H1 (cell line): ENCODE results near the gene PTN. TPM values are rescaled to one million over a fixed set of nuclear protein-coding genes. Genes with fewer than 3 reads are reported as not detected.

Source experiments
- EP300 ChIP-seq, 2 experiments: IDR thresholded peaks; 1 replicate in 1 of 2; 2 replicates in 1 of 2; pipeline ENCODE4 v1.6.1; 2011 to 2012; ENCODE audit warnings: low read depth in 2 of 2, low read length in 2 of 2, mild to moderate bottlenecking in 2 of 2, borderline replicate concordance in 1 of 2, inconsistent platforms in 1 of 2, moderate library complexity in 1 of 2
- EZH2 ChIP-seq: fragments of 200-600 bp; sonication (generic); IDR thresholded peaks from 2 replicates; pipeline ENCODE4 v1.7.1; 2012; ENCODE audit warnings: low read depth, mild to moderate bottlenecking, moderate library complexity, low read length, inconsistent platforms; ENCODE audit not compliant: severe bottlenecking
- FOSL1 ChIP-seq: IDR thresholded peaks from 2 replicates; pipeline ENCODE4 v1.6.1; 2011; ENCODE audit warnings: mild to moderate bottlenecking, low read depth, low read length, moderate library complexity; ENCODE audit not compliant: insufficient read depth
- HDAC6 ChIP-seq: IDR thresholded peaks from one replicate; pipeline ENCODE4 v1.7.1; 2012; ENCODE audit warnings: low read depth, mild to moderate bottlenecking, inconsistent platforms, low read length, moderate library complexity
- MAFK ChIP-seq: IDR thresholded peaks from 2 replicates; pipeline ENCODE4 v1.6.1; 2012; ENCODE audit warnings: low read depth, mild to moderate bottlenecking, improper control_type of control experiment, low read length
- POU5F1 ChIP-seq: IDR thresholded peaks from 2 replicates; pipeline ENCODE4 v1.6.1; 2011; ENCODE audit warnings: low read depth, mild to moderate bottlenecking, low read length, moderate library complexity
- RAD21 ChIP-seq, 2 experiments: IDR thresholded peaks in 1 of 2; conservative IDR thresholded peaks in 1 of 2; 2 replicates each; pipeline ENCODE4 v1.6.1; 2011; ENCODE audit warnings: low read depth in 2 of 2, low read length in 2 of 2, improper control_type of control experiment in 1 of 2, inconsistent platforms in 1 of 2, mild to moderate bottlenecking in 1 of 2, moderate library complexity in 1 of 2
- RXRA ChIP-seq: IDR thresholded peaks from 2 replicates; pipeline ENCODE4 v1.6.1; 2011; ENCODE audit warnings: low read depth, mild to moderate bottlenecking, low read length, moderate library complexity; ENCODE audit not compliant: insufficient read depth
- ZNF274 ChIP-seq: IDR thresholded peaks from 2 replicates; pipeline ENCODE4 v1.7.0; 2012; ENCODE audit warnings: low read length, borderline replicate concordance; ENCODE audit errors: extremely low read depth
- polyA plus RNA-seq, 7 experiments: library from polyadenylated mRNA; depleted of rRNA in 3 of 7; stranded (reverse) in 5 of 7; unstranded in 2 of 7; fragments of >200 nt in 5 of 7; fragments of 200-250 nt in 2 of 7; gene quantifications; 1 replicate in 5 of 7; 2 replicates in 1 of 7; 4 replicates in 1 of 7; pipeline versions ENCODE4 v1.2.1 to v1.2.3, GENCODE V29; 2011 to 2013; ENCODE audit warnings: missing spikeins in 2 of 7, mixed read lengths in 2 of 7
- total RNA-seq: library from RNA; stranded (reverse); fragmentation: NEBNext Ultra II Directional; extraction: Animal tissue kit (Norgen Biotek cat#: 25700); gene quantifications from 2 replicates; pipeline ENCODE4 v1.2.1, GENCODE V29; 2021
- TF ChIP-seq, protein P1 (sequence below): fragments of 300-600 bp; sonication (generic); IDR thresholded peaks from 2 replicates; pipeline ENCODE4 v1.7.1; 2012; ENCODE audit warnings: low read length, moderate library complexity, mild to moderate bottlenecking, inconsistent platforms; ENCODE audit not compliant: insufficient replicate concordance
- TF ChIP-seq, protein P2 (sequence below): IDR thresholded peaks from 2 replicates; pipeline ENCODE4 v1.6.1; 2012; ENCODE audit warnings: inconsistent platforms

Gene PTN
- total and polyA plus RNA-seq, 2 of the 8 experiments (the other 6 are each of a cell fraction or from before 2014, with no cell fraction given): 23.1 to 27.8 TPM

DNA sequence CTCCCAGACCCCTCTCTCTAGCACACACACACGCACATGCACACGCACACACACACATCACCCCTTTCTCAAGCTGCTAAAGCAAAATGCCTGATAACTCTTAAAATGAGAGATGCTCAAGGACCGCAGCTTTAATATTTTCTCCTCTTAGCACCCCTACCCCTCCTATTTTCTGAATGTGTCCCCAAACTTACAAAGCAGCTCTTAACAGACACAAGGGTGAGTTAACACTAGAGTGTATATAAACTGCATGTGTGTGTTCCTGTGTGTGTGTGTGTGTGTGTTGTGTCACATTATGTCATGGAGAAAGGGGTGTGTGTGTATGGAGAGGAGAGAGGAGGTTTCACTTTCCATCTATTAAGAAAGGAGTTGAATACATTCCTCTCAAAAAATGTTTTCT, 1.3 kb downstream of the PTN start (continued):
- TF ChIP-seq, protein P1, sequence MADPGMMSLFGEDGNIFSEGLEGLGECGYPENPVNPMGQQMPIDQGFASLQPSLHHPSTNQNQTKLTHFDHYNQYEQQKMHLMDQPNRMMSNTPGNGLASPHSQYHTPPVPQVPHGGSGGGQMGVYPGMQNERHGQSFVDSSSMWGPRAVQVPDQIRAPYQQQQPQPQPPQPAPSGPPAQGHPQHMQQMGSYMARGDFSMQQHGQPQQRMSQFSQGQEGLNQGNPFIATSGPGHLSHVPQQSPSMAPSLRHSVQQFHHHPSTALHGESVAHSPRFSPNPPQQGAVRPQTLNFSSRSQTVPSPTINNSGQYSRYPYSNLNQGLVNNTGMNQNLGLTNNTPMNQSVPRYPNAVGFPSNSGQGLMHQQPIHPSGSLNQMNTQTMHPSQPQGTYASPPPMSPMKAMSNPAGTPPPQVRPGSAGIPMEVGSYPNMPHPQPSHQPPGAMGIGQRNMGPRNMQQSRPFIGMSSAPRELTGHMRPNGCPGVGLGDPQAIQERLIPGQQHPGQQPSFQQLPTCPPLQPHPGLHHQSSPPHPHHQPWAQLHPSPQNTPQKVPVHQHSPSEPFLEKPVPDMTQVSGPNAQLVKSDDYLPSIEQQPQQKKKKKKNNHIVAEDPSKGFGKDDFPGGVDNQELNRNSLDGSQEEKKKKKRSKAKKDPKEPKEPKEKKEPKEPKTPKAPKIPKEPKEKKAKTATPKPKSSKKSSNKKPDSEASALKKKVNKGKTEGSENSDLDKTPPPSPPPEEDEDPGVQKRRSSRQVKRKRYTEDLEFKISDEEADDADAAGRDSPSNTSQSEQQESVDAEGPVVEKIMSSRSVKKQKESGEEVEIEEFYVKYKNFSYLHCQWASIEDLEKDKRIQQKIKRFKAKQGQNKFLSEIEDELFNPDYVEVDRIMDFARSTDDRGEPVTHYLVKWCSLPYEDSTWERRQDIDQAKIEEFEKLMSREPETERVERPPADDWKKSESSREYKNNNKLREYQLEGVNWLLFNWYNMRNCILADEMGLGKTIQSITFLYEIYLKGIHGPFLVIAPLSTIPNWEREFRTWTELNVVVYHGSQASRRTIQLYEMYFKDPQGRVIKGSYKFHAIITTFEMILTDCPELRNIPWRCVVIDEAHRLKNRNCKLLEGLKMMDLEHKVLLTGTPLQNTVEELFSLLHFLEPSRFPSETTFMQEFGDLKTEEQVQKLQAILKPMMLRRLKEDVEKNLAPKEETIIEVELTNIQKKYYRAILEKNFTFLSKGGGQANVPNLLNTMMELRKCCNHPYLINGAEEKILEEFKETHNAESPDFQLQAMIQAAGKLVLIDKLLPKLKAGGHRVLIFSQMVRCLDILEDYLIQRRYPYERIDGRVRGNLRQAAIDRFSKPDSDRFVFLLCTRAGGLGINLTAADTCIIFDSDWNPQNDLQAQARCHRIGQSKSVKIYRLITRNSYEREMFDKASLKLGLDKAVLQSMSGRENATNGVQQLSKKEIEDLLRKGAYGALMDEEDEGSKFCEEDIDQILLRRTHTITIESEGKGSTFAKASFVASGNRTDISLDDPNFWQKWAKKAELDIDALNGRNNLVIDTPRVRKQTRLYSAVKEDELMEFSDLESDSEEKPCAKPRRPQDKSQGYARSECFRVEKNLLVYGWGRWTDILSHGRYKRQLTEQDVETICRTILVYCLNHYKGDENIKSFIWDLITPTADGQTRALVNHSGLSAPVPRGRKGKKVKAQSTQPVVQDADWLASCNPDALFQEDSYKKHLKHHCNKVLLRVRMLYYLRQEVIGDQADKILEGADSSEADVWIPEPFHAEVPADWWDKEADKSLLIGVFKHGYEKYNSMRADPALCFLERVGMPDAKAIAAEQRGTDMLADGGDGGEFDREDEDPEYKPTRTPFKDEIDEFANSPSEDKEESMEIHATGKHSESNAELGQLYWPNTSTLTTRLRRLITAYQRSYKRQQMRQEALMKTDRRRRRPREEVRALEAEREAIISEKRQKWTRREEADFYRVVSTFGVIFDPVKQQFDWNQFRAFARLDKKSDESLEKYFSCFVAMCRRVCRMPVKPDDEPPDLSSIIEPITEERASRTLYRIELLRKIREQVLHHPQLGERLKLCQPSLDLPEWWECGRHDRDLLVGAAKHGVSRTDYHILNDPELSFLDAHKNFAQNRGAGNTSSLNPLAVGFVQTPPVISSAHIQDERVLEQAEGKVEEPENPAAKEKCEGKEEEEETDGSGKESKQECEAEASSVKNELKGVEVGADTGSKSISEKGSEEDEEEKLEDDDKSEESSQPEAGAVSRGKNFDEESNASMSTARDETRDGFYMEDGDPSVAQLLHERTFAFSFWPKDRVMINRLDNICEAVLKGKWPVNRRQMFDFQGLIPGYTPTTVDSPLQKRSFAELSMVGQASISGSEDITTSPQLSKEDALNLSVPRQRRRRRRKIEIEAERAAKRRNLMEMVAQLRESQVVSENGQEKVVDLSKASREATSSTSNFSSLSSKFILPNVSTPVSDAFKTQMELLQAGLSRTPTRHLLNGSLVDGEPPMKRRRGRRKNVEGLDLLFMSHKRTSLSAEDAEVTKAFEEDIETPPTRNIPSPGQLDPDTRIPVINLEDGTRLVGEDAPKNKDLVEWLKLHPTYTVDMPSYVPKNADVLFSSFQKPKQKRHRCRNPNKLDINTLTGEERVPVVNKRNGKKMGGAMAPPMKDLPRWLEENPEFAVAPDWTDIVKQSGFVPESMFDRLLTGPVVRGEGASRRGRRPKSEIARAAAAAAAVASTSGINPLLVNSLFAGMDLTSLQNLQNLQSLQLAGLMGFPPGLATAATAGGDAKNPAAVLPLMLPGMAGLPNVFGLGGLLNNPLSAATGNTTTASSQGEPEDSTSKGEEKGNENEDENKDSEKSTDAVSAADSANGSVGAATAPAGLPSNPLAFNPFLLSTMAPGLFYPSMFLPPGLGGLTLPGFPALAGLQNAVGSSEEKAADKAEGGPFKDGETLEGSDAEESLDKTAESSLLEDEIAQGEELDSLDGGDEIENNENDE: no peak
- TF ChIP-seq RAD21 (IDR thresholded peaks at IDR 0.05 in 1 of 2, conservative IDR thresholded peaks at IDR 0.05 in 1 of 2; ENCODE audit: low read depth in 2 of 2, low read length in 2 of 2) (no peak), EP300 (IDR thresholded peaks at IDR 0.05; ENCODE audit: borderline replicate concordance in 1 of 2, low read depth in 2 of 2, low read length in 2 of 2) (no peak), EZH2 (no peak), POU5F1 (no peak), HDAC6 (no peak), ZNF274 (no peak), FOSL1 (no peak), MAFK (no peak), RXRA (no peak)
- TF ChIP-seq, protein P2, sequence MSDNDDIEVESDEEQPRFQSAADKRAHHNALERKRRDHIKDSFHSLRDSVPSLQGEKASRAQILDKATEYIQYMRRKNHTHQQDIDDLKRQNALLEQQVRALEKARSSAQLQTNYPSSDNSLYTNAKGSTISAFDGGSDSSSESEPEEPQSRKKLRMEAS: no peak
